ENCODE results near the gene GABBR2.

GRCh38 chr9:98280162-98280561 lies 428.6 kb downstream of the GABBR2 start:
- TF ChIP-seq YY1 (IDR thresholded peaks at IDR 0.05; ENCODE audit: low read depth): no peak
- no peak for TF ChIP-seq TAF1 (IDR thresholded peaks at IDR 0.05; ENCODE audit: low read depth)
- no peak for TF ChIP-seq USF1 (IDR thresholded peaks at IDR 0.05)
- TF ChIP-seq EP300 (IDR thresholded peaks at IDR 0.05; ENCODE audit: borderline replicate concordance): no peak
- no peak for TF ChIP-seq FOXM1 (IDR thresholded peaks at IDR 0.05; ENCODE audit: borderline replicate concordance, low read depth)
- no peak for TF ChIP-seq REST (IDR thresholded peaks at IDR 0.05; ENCODE audit: low read depth)
- TF ChIP-seq CREB1 (IDR thresholded peaks at IDR 0.05; ENCODE audit: low read depth): no peak
- TF ChIP-seq RAD21 (IDR thresholded peaks at IDR 0.05; ENCODE audit: low read depth): no peak
- TF ChIP-seq ZBTB7A (IDR thresholded peaks at IDR 0.05; ENCODE audit: low read depth): no peak
- no peak for TF ChIP-seq CEBPB (IDR thresholded peaks at IDR 0.05)
- no peak for TF ChIP-seq TEAD4 (IDR thresholded peaks at IDR 0.05)
- TF ChIP-seq TCF12 (IDR thresholded peaks at IDR 0.05; ENCODE audit: low read depth): no peak
